SU-DHL-6 (cell line): ENCODE measurements around the gene SMTNL2.

ENCODE experiments used
- H2AFZ ChIP-seq: fragments of 200-600 bp; sonication (generic); 2 replicates; pipeline ENCODE4 v1.6.1; 2014; ENCODE audit warnings: low read depth, mild to moderate bottlenecking, moderate library complexity, mixed read lengths, antibody characterized with exemption, low read length; ENCODE audit not compliant: severe bottlenecking
- H3F3A ChIP-seq: fragments of 200-600 bp; shearing (Covaris generic); 2 replicates; pipeline ENCODE4 v1.6.0; 2016; ENCODE audit warnings: antibody characterized with exemption, mild to moderate bottlenecking; ENCODE audit not compliant: insufficient read depth
- H3K27ac ChIP-seq: fragments of 200-600 bp; sonication (generic); 2 replicates; pipeline ENCODE4 v1.5.1; 2016; ENCODE audit warnings: low read depth, mild to moderate bottlenecking, low read length, moderate library complexity, mixed read lengths
- H3K27me3 ChIP-seq: fragments of 200-600 bp; sonication (generic), shearing (Covaris generic); 2 replicates; pipeline ENCODE4 v1.6.0; 2014; ENCODE audit warnings: mild to moderate bottlenecking, low read length
- H3K36me3 ChIP-seq: fragments of 200-600 bp; sonication (generic); 2 replicates; pipeline ENCODE4 v1.6.1; 2014; ENCODE audit warnings: mild to moderate bottlenecking, low read length, mixed read lengths
- H3K4me2 ChIP-seq: fragments of 300-600, 200-600 bp; shearing (Covaris generic), sonication (generic); 2 replicates; pipeline ENCODE4 v1.6.0; 2014; ENCODE audit warnings: low read length, low read depth, mild to moderate bottlenecking; ENCODE audit not compliant: poor library complexity, severe bottlenecking
- H3K4me3 ChIP-seq: fragments of 200-600 bp; sonication (generic); 2 replicates; pipeline ENCODE4 v1.5.1; 2014; ENCODE audit warnings: antibody characterized with exemption, low read length, mild to moderate bottlenecking, mixed read lengths; ENCODE audit not compliant: insufficient read depth, poor library complexity, severe bottlenecking
- H3K79me2 ChIP-seq: fragments of 200-600 bp; sonication (generic); 2 replicates; pipeline ENCODE4 v1.6.1; 2014; ENCODE audit warnings: mild to moderate bottlenecking, low read length, moderate library complexity; ENCODE audit not compliant: insufficient read depth
- H3K9ac ChIP-seq: fragments of 200-600 bp; sonication (generic); 2 replicates; pipeline ENCODE4 v1.7.0; 2014; ENCODE audit warnings: mild to moderate bottlenecking, low read length
- H3K9me2 ChIP-seq: fragments of 200-600 bp; sonication (generic); replicated peaks from 2 replicates; pipeline ENCODE4 v1.6.1; 2014; ENCODE audit warnings: low read length; ENCODE audit not compliant: insufficient read depth
- H3K9me3 ChIP-seq: fragments of 200-600 bp; sonication (generic); 2 replicates; pipeline ENCODE4 v1.6.1; 2014; ENCODE audit warnings: low read length, mixed read lengths; ENCODE audit not compliant: insufficient read depth
- H4K20me1 ChIP-seq: fragments of 200-600 bp; sonication (generic); 2 replicates; pipeline ENCODE4 v1.6.1; 2014; ENCODE audit warnings: low read depth, mild to moderate bottlenecking, antibody characterized with exemption, low read length, moderate library complexity, mixed read lengths
- EZH2phosphoT487 ChIP-seq: fragments of 200-600 bp; sonication (generic), shearing (Covaris generic); conservative IDR thresholded peaks from 2 replicates; pipeline ENCODE4 v1.6.1; 2018; ENCODE audit warnings: mild to moderate bottlenecking, antibody characterized with exemption, low read length, moderate library complexity, mixed read lengths
- TF ChIP-seq, protein P1 (sequence below): fragments of 200-600 bp; sonication (generic); IDR thresholded peaks from one replicate; pipeline ENCODE4 v1.5.1; 2017; ENCODE audit warnings: antibody characterized with exemption, mild to moderate bottlenecking, low read length, moderate library complexity; ENCODE audit not compliant: insufficient read depth, poor library complexity, severe bottlenecking

Gene SMTNL2

DNA sequence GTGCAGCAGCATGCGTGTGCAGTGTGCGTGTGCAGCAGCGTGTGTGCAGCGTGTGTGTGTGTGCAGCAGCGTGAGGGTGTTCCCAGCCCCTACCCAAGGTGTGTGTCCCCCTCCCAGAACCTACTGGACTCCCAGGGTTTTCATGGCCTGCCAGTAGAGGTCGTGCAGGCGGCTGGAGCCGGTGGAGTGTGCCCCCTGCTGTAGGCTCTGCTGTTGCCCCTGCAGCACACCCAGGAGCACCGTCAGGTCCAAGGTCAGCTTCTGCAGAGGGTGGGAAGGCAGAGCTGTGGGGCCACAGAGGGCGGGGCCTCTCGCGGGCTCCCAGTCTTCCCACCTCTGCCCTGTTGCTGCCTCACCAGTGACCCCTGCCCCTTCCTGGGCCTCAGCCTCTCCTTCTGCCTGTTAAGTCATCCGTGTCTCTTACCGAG is 44.1 kb upstream of the SMTNL2 start:
- no peak overlapping the region for H3K27ac ChIP-seq
- H3F3A ChIP-seq = peaks cover 7% of the 10 kb centered on the region; the same call in 1 of the 2 replicates
- no peaks in the 10 kb centered on the region for H3K79me2 ChIP-seq
- no peaks in the 10 kb centered on the region for H3K9me2 ChIP-seq
- H3K9ac ChIP-seq = no peak overlapping the region
- no peaks in the 10 kb centered on the region for H3K9me3 ChIP-seq
- no peak overlapping the region for H3K4me2 ChIP-seq
- TF ChIP-seq EZH2phosphoT487 = no peak
- TF ChIP-seq, protein P1, sequence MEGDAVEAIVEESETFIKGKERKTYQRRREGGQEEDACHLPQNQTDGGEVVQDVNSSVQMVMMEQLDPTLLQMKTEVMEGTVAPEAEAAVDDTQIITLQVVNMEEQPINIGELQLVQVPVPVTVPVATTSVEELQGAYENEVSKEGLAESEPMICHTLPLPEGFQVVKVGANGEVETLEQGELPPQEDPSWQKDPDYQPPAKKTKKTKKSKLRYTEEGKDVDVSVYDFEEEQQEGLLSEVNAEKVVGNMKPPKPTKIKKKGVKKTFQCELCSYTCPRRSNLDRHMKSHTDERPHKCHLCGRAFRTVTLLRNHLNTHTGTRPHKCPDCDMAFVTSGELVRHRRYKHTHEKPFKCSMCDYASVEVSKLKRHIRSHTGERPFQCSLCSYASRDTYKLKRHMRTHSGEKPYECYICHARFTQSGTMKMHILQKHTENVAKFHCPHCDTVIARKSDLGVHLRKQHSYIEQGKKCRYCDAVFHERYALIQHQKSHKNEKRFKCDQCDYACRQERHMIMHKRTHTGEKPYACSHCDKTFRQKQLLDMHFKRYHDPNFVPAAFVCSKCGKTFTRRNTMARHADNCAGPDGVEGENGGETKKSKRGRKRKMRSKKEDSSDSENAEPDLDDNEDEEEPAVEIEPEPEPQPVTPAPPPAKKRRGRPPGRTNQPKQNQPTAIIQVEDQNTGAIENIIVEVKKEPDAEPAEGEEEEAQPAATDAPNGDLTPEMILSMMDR = peak; percentile 18
- H3K27me3 ChIP-seq = no peaks in the 10 kb centered on the region
- no peak overlapping the region for H3K4me3 ChIP-seq
- H3K36me3 ChIP-seq = no peaks in the 10 kb centered on the region; the same call in 1 of the 2 replicates
- H2AFZ ChIP-seq = no peak overlapping the region
- no peaks in the 10 kb centered on the region for H4K20me1 ChIP-seq

DNA sequence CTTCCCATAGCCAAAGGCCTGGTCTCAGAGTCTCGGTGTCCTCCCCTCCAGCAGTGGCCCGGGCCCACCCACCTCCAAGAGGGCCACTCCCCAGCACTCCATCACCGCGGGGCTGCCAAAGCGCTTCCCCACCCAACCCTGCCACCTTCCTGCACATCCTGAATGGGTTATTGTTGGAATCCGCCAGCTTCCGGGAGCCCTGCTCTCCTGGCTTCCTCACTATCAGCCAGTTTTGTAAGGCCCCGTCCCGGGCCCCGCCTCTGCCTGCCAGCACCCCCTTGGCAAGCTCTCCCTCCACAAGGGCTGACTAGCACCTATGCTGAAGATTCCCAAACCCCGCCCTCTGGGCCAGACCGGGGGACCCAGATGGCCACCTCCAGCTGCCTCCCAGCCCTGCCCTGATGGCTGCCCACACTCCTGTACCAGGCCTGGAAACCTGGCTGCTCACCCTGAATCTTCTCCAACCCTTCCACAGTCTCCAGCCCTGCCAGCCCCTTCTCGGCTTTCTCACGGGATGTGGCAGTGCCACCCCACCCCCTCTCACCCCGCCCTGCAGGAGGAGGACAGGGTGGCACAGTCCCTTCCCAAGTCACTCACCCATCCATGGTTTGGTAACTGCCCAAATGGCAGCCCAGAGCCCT is 43.5 kb upstream of the SMTNL2 start:
- Histone ChIP-seq H3K9ac (no peak overlapping the region), H3K27me3 (no peaks in the 10 kb centered on the region), H3K27ac (no peak overlapping the region), H4K20me1 (no peaks in the 10 kb centered on the region), H2AFZ (no peak overlapping the region), H3K79me2 (no peaks in the 10 kb centered on the region), H3K9me2 (no peaks in the 10 kb centered on the region), H3K4me2 (no peak overlapping the region), H3F3A (peaks cover 7% of the 10 kb centered on the region; the same call in 1 of the 2 replicates), H3K36me3 (no peaks in the 10 kb centered on the region; the same call in 1 of the 2 replicates), H3K9me3 (no peaks in the 10 kb centered on the region), H3K4me3 (no peak overlapping the region)
- TF ChIP-seq, protein P1 = no peak
- TF ChIP-seq EZH2phosphoT487 = no peak

DNA sequence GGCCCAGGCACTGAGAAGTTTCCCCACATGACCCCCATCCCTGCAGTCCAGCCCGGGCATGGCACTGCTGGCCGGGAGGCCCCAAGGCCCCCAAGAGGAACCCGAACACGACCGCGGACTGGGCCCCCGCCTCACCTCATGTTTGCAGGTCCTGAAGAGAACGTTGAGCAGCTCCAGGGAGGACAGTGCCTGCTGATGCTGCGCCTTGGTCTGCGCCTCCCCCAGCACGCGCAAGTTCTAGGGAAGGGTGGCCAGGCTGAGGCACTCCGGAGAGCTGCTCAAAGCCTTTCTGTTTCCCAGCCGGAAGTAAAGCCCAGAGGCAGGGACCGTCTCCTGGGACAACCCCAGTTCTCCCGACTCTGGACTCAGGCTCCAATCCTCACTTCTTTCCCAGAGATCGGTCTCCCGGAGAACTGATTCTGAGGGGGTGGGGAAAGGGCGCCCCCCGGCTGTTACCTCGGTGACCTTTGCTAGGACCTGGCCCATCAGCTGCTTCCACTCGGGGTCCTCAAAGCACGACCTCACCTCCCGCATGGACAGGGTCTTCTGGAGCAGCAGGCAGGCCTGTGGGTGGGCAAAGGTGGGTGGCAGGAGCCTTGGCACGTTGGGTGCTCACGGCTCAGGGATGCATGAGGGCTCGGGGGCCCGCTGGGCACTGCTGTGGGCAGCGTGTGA is 42.9 kb upstream of the SMTNL2 start:
- no peaks in the 10 kb centered on the region for H4K20me1 ChIP-seq
- TF ChIP-seq, protein P1 = no peak
- no peak for TF ChIP-seq EZH2phosphoT487
- H3K4me3 ChIP-seq = no peak overlapping the region
- no peaks in the 10 kb centered on the region for H3K27me3 ChIP-seq
- H3K36me3 ChIP-seq = no peaks in the 10 kb centered on the region; the same call in 1 of the 2 replicates
- H3F3A ChIP-seq = peaks cover 7% of the 10 kb centered on the region; the same call in 1 of the 2 replicates
- no peaks in the 10 kb centered on the region for H3K9me3 ChIP-seq
- H2AFZ ChIP-seq = no peak overlapping the region
- H3K79me2 ChIP-seq = no peaks in the 10 kb centered on the region
- H3K27ac ChIP-seq = no peak overlapping the region
- H3K4me2 ChIP-seq = no peak overlapping the region
- no peak overlapping the region for H3K9ac ChIP-seq
- no peaks in the 10 kb centered on the region for H3K9me2 ChIP-seq
